ENCODE measurements around the gene PPP1R16B. TPM values are rescaled to one million over a fixed set of nuclear protein-coding genes. Genes with fewer than 3 reads are reported as not detected.

Gene PPP1R16B
- total RNA-seq, 1 donor from 2014 or later: not detected

- no peaks in the 10 kb centered on the region for H3K9me3 Mint-ChIP-seq (ENCODE audit: unreplicated experiment)
- H3K27ac Mint-ChIP-seq (ENCODE audit: unreplicated experiment): no peak overlapping the region
- H3K36me3 Mint-ChIP-seq (ENCODE audit: unreplicated experiment): no peaks in the 10 kb centered on the region
- no peak overlapping the region for H3K4me3 Mint-ChIP-seq (ENCODE audit: unreplicated experiment)
- H3K4me1 Mint-ChIP-seq (ENCODE audit: unreplicated experiment): peaks cover 19% of the 10 kb centered on the region
- no peak for DNase-seq (ENCODE audit: extremely low spot score, unreplicated experiment)
- H3K27me3 Mint-ChIP-seq (ENCODE audit: unreplicated experiment): no peaks in the 10 kb centered on the region
- TF ChIP-seq CTCF (IDR thresholded peaks at IDR 0.05): peak; percentile 29
Observed at GRCh38 chr20:38935285-38935684, 129.8 kb downstream of the PPP1R16B start.

GRCh38 chr20:38935967-38936407 is 130.5 kb downstream of the PPP1R16B start:
- no peak for DNase-seq (ENCODE audit: extremely low spot score, unreplicated experiment)
- Mint-ChIP-seq H3K9me3 (ENCODE audit: unreplicated experiment) (no peaks in the 10 kb centered on the region), H3K36me3 (ENCODE audit: unreplicated experiment) (no peaks in the 10 kb centered on the region), H3K4me3 (ENCODE audit: unreplicated experiment) (no peak overlapping the region), H3K27ac (ENCODE audit: unreplicated experiment) (no peak overlapping the region), H3K27me3 (ENCODE audit: unreplicated experiment) (no peaks in the 10 kb centered on the region), H3K4me1 (ENCODE audit: unreplicated experiment) (peaks cover 19% of the 10 kb centered on the region)
- no peak for TF ChIP-seq CTCF (IDR thresholded peaks at IDR 0.05)

- no peak overlapping the region for H3K27ac Mint-ChIP-seq (ENCODE audit: unreplicated experiment)
- no peaks in the 10 kb centered on the region for H3K9me3 Mint-ChIP-seq (ENCODE audit: unreplicated experiment)
- H3K4me3 Mint-ChIP-seq (ENCODE audit: unreplicated experiment): no peak overlapping the region
- no peak for DNase-seq (ENCODE audit: extremely low spot score, unreplicated experiment)
- peaks cover 19% of the 10 kb centered on the region for H3K4me1 Mint-ChIP-seq (ENCODE audit: unreplicated experiment)
- H3K27me3 Mint-ChIP-seq (ENCODE audit: unreplicated experiment): no peaks in the 10 kb centered on the region
- no peak for TF ChIP-seq CTCF (IDR thresholded peaks at IDR 0.05)
- no peaks in the 10 kb centered on the region for H3K36me3 Mint-ChIP-seq (ENCODE audit: unreplicated experiment)
Observed at GRCh38 chr20:38937000-38937399, 131.5 kb downstream of the PPP1R16B start.

GRCh38 chr20:38937978-38938473 is 132.5 kb downstream of the PPP1R16B start:
- no peaks in the 10 kb centered on the region for H3K27me3 Mint-ChIP-seq (ENCODE audit: unreplicated experiment)

GRCh38 chr20:38939686-38940085 is 134.2 kb downstream of the PPP1R16B start:
- no peak for DNase-seq (ENCODE audit: extremely low spot score, unreplicated experiment)
- H3K4me1 Mint-ChIP-seq (ENCODE audit: unreplicated experiment): peaks cover 11% of the 10 kb centered on the region
- H3K36me3 Mint-ChIP-seq (ENCODE audit: unreplicated experiment): no peaks in the 10 kb centered on the region
- H3K4me3 Mint-ChIP-seq (ENCODE audit: unreplicated experiment): no peak overlapping the region
- H3K9me3 Mint-ChIP-seq (ENCODE audit: unreplicated experiment): no peaks in the 10 kb centered on the region
- H3K27me3 Mint-ChIP-seq (ENCODE audit: unreplicated experiment): no peaks in the 10 kb centered on the region
- TF ChIP-seq CTCF (IDR thresholded peaks at IDR 0.05): no peak
- no peak overlapping the region for H3K27ac Mint-ChIP-seq (ENCODE audit: unreplicated experiment)

More at GRCh38 chr20:38937978-38938473, 132.5 kb downstream of the PPP1R16B start:
- Mint-ChIP-seq H3K36me3 (ENCODE audit: unreplicated experiment) (no peaks in the 10 kb centered on the region), H3K4me3 (ENCODE audit: unreplicated experiment) (no peak overlapping the region), H3K27ac (ENCODE audit: unreplicated experiment) (no peak overlapping the region), H3K9me3 (ENCODE audit: unreplicated experiment) (no peaks in the 10 kb centered on the region), H3K4me1 (ENCODE audit: unreplicated experiment) (peaks cover 12% of the 10 kb centered on the region)
- DNase-seq (ENCODE audit: extremely low spot score, unreplicated experiment): no peak
- TF ChIP-seq CTCF (IDR thresholded peaks at IDR 0.05): no peak
